A673 (cell line): ENCODE results near the gene SLC44A1. TPM values are rescaled to one million over a fixed set of nuclear protein-coding genes. Genes with fewer than 3 reads are reported as not detected.

Experiments
- BruUV-seq: library from RNA; stranded (reverse); fragments of 400-500 nt; replicated peaks from 2 replicates; lab custom pipeline; 2021; lab: Mats Ljungman, UMichigan
- CTCF ChIA-PET: fragments of 300-600 bp; sonication (Branson Sonifier 250); formaldehyde crosslinking; loops from one replicate; lab custom pipeline; 2022; ENCODE audit warnings: antibody characterized with exemption; lab: Charles Lee
- POLR2A ChIA-PET: fragments of 300-600 bp; sonication (Branson Sonifier 250); formaldehyde crosslinking; loops from one replicate; lab custom pipeline; 2022; ENCODE audit warnings: antibody characterized with exemption; ENCODE audit not compliant: low non-redundant PET; lab: Charles Lee
- DNase-seq: peaks from one replicate; pipeline ENCODE4 v3.0.0-alpha.2; 2015; ENCODE audit warnings: low spot score
- H3K27ac ChIP-seq: fragments of 200-600 bp; sonication (generic); 2 replicates; pipeline ENCODE4 v1.5.1; 2016; ENCODE audit warnings: mixed run types, low read depth, mild to moderate bottlenecking, mixed read lengths, antibody characterized with exemption, low read length; ENCODE audit not compliant: poor library complexity, severe bottlenecking
- H3K27me3 ChIP-seq: fragments of 200-600 bp; sonication (generic); replicated peaks from 2 replicates; pipeline ENCODE4 v1.6.1; 2017; ENCODE audit warnings: mixed run types, low read depth, mild to moderate bottlenecking, mixed read lengths, antibody characterized with exemption, low read length; ENCODE audit not compliant: insufficient read depth, poor library complexity
- H3K36me3 ChIP-seq: fragments of 200-600 bp; sonication (generic); 2 replicates; pipeline ENCODE4 v1.6.1; 2016; ENCODE audit warnings: mixed run types, mild to moderate bottlenecking, mixed read lengths, antibody characterized with exemption, low read length; ENCODE audit not compliant: insufficient read depth, poor library complexity, severe bottlenecking
- H3K4me1 ChIP-seq: fragments of 200-600 bp; sonication (generic); 2 replicates; pipeline ENCODE4 v1.6.1; 2017; ENCODE audit warnings: mixed run types, mild to moderate bottlenecking, mixed read lengths, antibody characterized with exemption, low read length; ENCODE audit not compliant: insufficient read depth, poor library complexity, severe bottlenecking
- H3K4me3 ChIP-seq: fragments of 200-600 bp; sonication (generic); 2 replicates; pipeline ENCODE4 v1.5.1; 2016; ENCODE audit warnings: low read depth, mixed run types, mild to moderate bottlenecking, mixed read lengths, low read length; ENCODE audit not compliant: poor library complexity, severe bottlenecking
- H3K9me3 ChIP-seq: fragments of 200-600 bp; sonication (generic); 2 replicates; pipeline ENCODE4 v1.6.1; 2016; ENCODE audit warnings: mixed run types, low read depth, mild to moderate bottlenecking, mixed read lengths, antibody characterized with exemption, low read length; ENCODE audit not compliant: poor library complexity, severe bottlenecking
- CTCF ChIP-seq: fragments of 300-800, 200-600 bp; sonication (generic); conservative IDR thresholded peaks from 2 replicates; pipeline ENCODE4 v1.5.1; 2017; ENCODE audit warnings: low read depth, mild to moderate bottlenecking, antibody characterized with exemption, low read length, moderate library complexity, mixed read lengths
- EZH2 ChIP-seq: fragments of 200-600 bp; sonication (generic); IDR thresholded peaks from 2 replicates; pipeline ENCODE4 v1.6.1; 2017; ENCODE audit warnings: borderline replicate concordance, low read depth, mild to moderate bottlenecking, mixed read lengths, antibody characterized with exemption, low read length; ENCODE audit not compliant: poor library complexity, severe bottlenecking
- intact Hi-C: fragments of 100-400 bp; cut with micrococcal nuclease; formaldehyde crosslinking; loops from one replicate; pipeline ENCODE4 v1.10.0; 2022; ENCODE audit not compliant: unreplicated experiment
- total RNA-seq: library from RNA; stranded (reverse); gene quantifications from 2 replicates; pipeline ENCODE4 v1.2.3, GENCODE V29; 2021

SLC44A1 gene
- total RNA-seq, 1 experiment from 2014 or later: 11.9 TPM

DNA sequence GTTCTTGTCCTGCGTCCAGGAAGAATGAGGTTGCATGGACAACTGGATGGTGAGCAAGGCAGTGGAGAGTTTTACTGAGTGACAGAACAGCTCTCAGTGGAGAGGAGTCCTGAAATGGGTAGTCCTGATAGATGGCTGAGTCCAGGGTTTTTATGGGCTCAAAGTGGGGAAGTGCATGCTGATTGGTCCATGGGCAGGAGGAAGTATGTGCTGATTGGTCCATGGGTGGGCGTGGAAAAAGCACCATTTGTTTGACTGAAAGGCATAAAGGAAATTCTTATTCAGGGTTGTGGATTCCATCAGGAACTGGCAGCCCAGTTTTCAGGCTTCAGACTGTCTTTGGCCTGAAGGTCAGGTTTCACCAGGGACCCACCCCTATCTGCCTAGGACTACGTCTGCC lies 214.0 kb downstream of the SLC44A1 start:
- H3K9me3 ChIP-seq: no peaks in the 10 kb centered on the region
- no TSS peak for BruUV-seq
- no peak overlapping the region for H3K27ac ChIP-seq
- ChIA-PET POLR2A (no interaction called here), CTCF (no interaction called here)
- H3K4me1 ChIP-seq: no peaks in the 10 kb centered on the region
- TF ChIP-seq CTCF: no peak
- H3K36me3 ChIP-seq: no peaks in the 10 kb centered on the region
- intact Hi-C loops: no loop called here
- no peak overlapping the region for H3K4me3 ChIP-seq
- no peak for DNase-seq
- H3K27me3 ChIP-seq: no peaks in the 10 kb centered on the region

DNA sequence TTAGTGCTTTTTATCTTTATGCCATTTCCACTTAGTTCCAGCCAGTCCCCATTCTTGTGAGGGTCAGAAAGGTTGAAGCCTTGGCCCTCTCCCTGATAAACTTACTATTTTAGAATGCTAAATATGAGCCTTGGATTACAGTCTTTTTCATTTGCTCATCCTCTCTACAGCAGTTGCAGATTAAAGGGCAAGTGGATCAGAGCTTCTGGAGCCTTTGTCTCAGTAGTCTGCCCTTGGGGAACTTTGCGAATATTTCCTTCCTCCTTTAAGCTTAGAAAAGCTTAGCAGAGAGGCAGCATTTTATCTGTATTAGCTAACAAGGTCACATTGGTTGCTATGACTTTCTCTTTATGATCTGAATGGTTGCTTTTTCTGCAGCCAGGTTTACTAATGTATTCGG lies 214.9 kb downstream of the SLC44A1 start:
- no peak overlapping the region for H3K4me3 ChIP-seq
- H3K9me3 ChIP-seq: no peaks in the 10 kb centered on the region
- intact Hi-C loops: no loop called here
- no peaks in the 10 kb centered on the region for H3K27me3 ChIP-seq
- ChIA-PET CTCF (no interaction called here), POLR2A (no interaction called here)
- no peak overlapping the region for H3K27ac ChIP-seq
- no TSS peak for BruUV-seq
- H3K36me3 ChIP-seq: peaks cover 3% of the 10 kb centered on the region
- DNase-seq: no peak
- TF ChIP-seq EZH2 (no peak), CTCF (no peak)
- no peaks in the 10 kb centered on the region for H3K4me1 ChIP-seq

GRCh38 chr9:105466898-105467455 lies 222.5 kb downstream of the SLC44A1 start:
- H3K9me3 ChIP-seq: no peaks in the 10 kb centered on the region
- H3K4me1 ChIP-seq: no peaks in the 10 kb centered on the region
- no peak overlapping the region for H3K4me3 ChIP-seq
- no peak overlapping the region for H3K27ac ChIP-seq
- H3K36me3 ChIP-seq: peaks cover 52% of the 10 kb centered on the region
- TF ChIP-seq CTCF: no peak
- no peak for TF ChIP-seq EZH2
- POLR2A ChIA-PET: no interaction called here
- no TSS peak for BruUV-seq
- CTCF ChIA-PET: no interaction called here
- no peaks in the 10 kb centered on the region for H3K27me3 ChIP-seq
- intact Hi-C loops: no loop called here
- no peak for DNase-seq
